GM18861 (cell line): ENCODE results near the gene SUB1.
A peak's percentile ranks its signal among the peaks of the same experiment; 100 is the strongest.
"Not testable (repeated sequence)": the region's sequence is repeated elsewhere in the genome, so short reads cannot be mapped to it uniquely, and the experiment has no call there.

Experiments used
- ATAC-seq: cut with Tn5 transposase; IDR thresholded peaks from one replicate; pipeline ENCODE4 v1.9.1; 2021; ENCODE audit not compliant: unreplicated experiment

The SUB1 gene

GRCh38 chr5:32585446-32586275 lies at the start of gene SUB1:
TSS of gene SUB1 (plus strand) at chr5:32585557. CDS start at chr5:32588513, 2,956 bp downstream.
- ATAC-seq: peak; percentile 39

DNA sequence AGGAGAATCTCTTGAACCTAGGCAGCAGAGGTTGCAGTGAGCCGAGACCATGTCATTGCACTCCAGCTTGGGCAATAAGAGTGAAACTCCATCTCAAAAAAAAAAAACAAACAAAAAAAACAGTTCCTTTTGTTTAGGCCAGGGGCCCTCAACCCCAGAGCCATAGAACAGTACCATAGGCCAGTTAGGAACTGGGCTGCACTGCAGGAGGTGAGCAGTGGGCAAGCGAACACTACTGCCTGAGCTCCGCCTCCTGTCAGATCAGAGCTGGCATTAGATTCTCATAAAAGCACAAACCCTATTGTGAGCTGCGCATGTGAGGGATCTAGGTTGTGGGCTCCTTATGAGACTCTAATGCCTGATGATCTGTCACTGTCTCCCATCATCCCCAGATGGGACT lies 49.1 kb upstream of the SUB1 start:
- ATAC-seq: no peak

GRCh38 chr5:32537437-32538029 lies 47.8 kb upstream of the SUB1 start:
- not testable (repeated sequence) for ATAC-seq

DNA sequence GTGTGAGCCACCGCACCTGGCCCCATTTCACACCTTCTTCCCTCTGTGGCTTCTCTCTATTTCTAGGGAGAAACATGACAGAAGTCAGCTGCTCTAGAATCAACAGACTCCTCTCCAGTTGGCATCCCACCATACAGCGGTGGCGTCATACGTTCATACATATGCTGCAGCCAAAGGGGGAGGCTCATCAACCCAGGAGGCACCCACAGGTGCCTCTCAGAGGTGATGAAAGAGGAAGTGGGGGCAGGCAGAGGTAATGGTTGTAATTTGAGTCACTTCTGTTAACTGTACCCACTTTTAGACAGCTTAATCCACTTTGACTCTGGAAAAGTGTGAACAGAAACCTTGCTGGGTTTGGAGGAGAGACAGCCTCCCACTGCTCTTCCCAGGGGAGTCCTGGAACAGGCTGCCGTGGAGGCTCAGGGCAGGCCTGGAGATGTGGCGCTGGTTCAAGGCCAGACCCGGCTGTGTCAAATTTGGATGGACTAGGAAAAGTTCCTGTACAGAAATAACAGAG lies 47.3 kb upstream of the SUB1 start:
- peak; percentile 70 for ATAC-seq

GRCh38 chr5:32539981-32540845 lies 45.1 kb upstream of the SUB1 start:
- no peak for ATAC-seq

GRCh38 chr5:32541241-32541640 lies 44.1 kb upstream of the SUB1 start:
- ATAC-seq: no peak

GRCh38 chr5:32542216-32543059 lies 42.9 kb upstream of the SUB1 start:
- ATAC-seq: peak; percentile 72

- ATAC-seq: no peak
These were observed 42.1 kb upstream of the SUB1 start for GRCh38 chr5:32543291-32543690.

GRCh38 chr5:32545102-32545800 lies 40.1 kb upstream of the SUB1 start:
- no peak for ATAC-seq

GRCh38 chr5:32551194-32551593 lies 34.2 kb upstream of the SUB1 start:
- no peak for ATAC-seq

DNA sequence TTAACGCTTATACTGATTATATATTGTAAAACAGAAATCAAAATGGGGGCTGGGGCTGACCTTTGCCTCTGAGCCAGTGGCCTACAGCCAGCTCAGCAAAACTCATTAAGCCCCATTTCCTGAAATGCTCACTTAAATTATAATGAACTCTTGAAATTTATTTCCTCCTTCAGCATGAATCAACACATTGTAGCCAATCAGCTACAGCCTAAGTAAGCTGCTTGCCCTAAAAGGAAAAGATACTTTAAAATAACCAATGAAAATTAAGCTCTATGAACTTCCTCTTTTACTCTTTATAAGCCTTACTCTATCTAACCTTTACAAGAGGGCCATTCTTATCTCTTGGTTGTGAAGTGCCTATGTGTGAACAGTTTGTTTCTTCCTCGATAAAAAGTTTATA lies 33.5 kb upstream of the SUB1 start:
- ATAC-seq: no peak

- not testable (repeated sequence) for ATAC-seq
These were observed 32.9 kb upstream of the SUB1 start for GRCh38 chr5:32552491-32552890.

DNA sequence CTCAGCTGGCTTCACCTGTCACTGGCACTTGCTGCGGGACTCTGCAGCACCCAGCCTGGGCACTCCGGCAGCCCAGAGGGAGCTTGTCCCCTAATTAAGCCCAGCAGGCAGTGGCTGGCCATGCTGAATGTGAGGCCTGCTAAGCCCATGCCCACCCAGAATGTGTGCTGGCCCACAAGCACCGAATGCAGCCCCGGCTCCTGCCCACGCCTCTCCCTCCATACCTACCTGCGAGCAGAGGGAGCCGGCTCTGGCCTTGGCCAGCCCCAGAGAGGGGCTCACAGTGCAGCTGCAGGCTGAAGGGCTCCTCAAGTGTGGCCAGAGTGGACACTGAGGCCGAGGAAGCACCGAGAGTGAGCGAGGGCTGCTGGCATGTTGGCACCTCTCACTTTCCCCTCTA lies 32.4 kb upstream of the SUB1 start:
- no peak for ATAC-seq

DNA sequence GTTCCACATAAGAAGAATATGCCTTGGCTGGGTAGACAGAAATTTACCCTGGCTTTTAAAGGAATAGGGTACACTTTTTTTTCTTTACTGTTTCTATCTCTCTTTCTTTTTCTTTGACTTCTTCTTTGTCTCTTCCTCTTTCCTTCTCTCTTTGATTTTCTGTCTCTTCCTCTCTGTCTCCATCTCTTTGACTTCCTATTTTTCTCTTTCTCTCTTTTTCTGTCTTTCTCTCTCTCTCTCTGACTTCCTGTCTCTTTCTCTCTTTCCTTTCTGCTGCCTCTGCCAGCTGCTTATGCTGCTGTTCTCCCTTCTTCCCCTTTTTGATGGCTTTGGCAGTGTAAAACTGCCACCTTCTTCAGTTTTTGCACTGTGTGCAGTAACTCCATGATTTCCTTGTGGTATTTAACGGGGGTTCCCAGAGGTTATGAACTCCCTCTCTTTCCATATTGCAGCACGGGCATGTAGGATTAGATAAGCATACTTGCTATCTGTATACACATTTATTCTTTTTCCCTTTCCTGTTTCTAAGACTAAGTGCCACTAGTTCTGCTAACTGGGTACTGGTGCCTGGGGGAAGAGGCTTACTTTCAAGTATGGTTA lies 31.1 kb upstream of the SUB1 start:
- not testable (repeated sequence) for ATAC-seq

GRCh38 chr5:32556543-32556942 lies 28.8 kb upstream of the SUB1 start:
- not testable (repeated sequence) for ATAC-seq

- ATAC-seq: no peak
These were observed 25.9 kb upstream of the SUB1 start for GRCh38 chr5:32559411-32559810.

- ATAC-seq: no peak
These were observed 25.4 kb upstream of the SUB1 start for GRCh38 chr5:32559921-32560320.

DNA sequence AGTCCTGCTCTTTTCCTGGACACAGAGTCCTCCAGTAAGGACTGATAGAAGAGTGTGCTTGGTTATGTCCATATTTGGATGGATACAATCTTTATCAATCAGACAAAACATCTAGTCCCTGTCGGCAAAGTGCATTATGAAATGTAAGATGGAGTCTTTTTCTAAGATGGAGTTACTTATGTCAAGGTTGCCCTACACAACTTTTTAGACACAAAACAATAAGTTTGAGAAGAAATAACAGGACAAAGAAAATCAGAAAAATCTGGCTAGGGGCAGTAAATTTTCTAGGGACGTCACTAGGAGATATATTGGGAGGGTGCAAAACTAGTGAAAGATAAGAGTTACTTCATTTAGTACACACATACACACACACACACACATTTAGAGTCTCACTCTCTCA lies 23.3 kb upstream of the SUB1 start:
- ATAC-seq: no peak

- no peak for ATAC-seq
These were observed 22.5 kb upstream of the SUB1 start for GRCh38 chr5:32562843-32563242.
